HuH-7 (cell line): ENCODE measurements around the gene PFDN6.
"Not testable (repeated sequence)": the region's sequence is repeated elsewhere in the genome, so short reads cannot be mapped to it uniquely, and the experiment has no call there.

Experiments
- DNase-seq: peaks from one replicate; pipeline ENCODE4 v3.0.0; 2011; ENCODE audit warnings: low spot score

PFDN6 gene

GRCh38 chr6:33273924-33274902 is 15.2 kb upstream of the PFDN6 start:
- no peak for DNase-seq

- DNase-seq = not testable (repeated sequence)
Observed at GRCh38 chr6:33275795-33276580, 13.4 kb upstream of the PFDN6 start.

GRCh38 chr6:33276581-33276863 is 12.9 kb upstream of the PFDN6 start:
- no peak for DNase-seq

GRCh38 chr6:33276864-33277662 is 12.3 kb upstream of the PFDN6 start, which contains the start of gene B3GALT4:
Gene B3GALT4, plus strand, starts transcription at chr6:33277123. Its CDS starts 297 bp downstream, at chr6:33277420.
- DNase-seq = no peak

GRCh38 chr6:33277663-33278391 is 11.6 kb upstream of the PFDN6 start:
- DNase-seq = no peak

GRCh38 chr6:33278392-33278741 is 11.0 kb upstream of the PFDN6 start:
- no peak for DNase-seq

GRCh38 chr6:33278810-33279209 is 10.6 kb upstream of the PFDN6 start:
- DNase-seq = no peak

GRCh38 chr6:33279257-33279695 is 10.1 kb upstream of the PFDN6 start:
- no peak for DNase-seq

- DNase-seq = peak; percentile 79
Observed at GRCh38 chr6:33279971-33280511, 9.4 kb upstream of the PFDN6 start.

- no peak for DNase-seq
Observed at GRCh38 chr6:33280539-33280938, 8.9 kb upstream of the PFDN6 start.

GRCh38 chr6:33285214-33285613 is 4.2 kb upstream of the PFDN6 start:
- DNase-seq = not testable (repeated sequence)

- DNase-seq = no peak
Observed at GRCh38 chr6:33286946-33287914, 2.2 kb upstream of the PFDN6 start.

- no peak for DNase-seq
Observed at GRCh38 chr6:33288141-33288920, 1.1 kb upstream of the PFDN6 start.

GRCh38 chr6:33289784-33290315 is 449 bp downstream of the PFDN6 start:
- DNase-seq = no peak

- no peak for DNase-seq
Observed at GRCh38 chr6:33290459-33290858, 1.1 kb downstream of the PFDN6 start.

- DNase-seq = no peak
Observed at GRCh38 chr6:33292996-33293682, 3.7 kb downstream of the PFDN6 start.

GRCh38 chr6:33294086-33294823 is 4.9 kb downstream of the PFDN6 start:
- DNase-seq = no peak
